GM19023 (cell line): ENCODE measurements around the gene MGAT5.

Experiments used
- ATAC-seq: cut with Tn5 transposase; IDR thresholded peaks from one replicate; pipeline ENCODE4 v1.9.1; 2021; ENCODE audit warnings: mild to moderate bottlenecking, moderate library complexity; ENCODE audit not compliant: unreplicated experiment

Gene MGAT5

GRCh38 chr2:134386310-134386709, 132.4 kb downstream of the MGAT5 start:
- ATAC-seq, result no peak

GRCh38 chr2:134389381-134389780, 135.5 kb downstream of the MGAT5 start:
- no peak for ATAC-seq

- peak; percentile 84 for ATAC-seq
Measured at GRCh38 chr2:134391751-134392160, 137.9 kb downstream of the MGAT5 start.

- ATAC-seq, result no peak
Measured at GRCh38 chr2:134392442-134393074, 138.7 kb downstream of the MGAT5 start.

- no peak for ATAC-seq
Measured at GRCh38 chr2:134393075-134393461, 139.2 kb downstream of the MGAT5 start.

- no peak for ATAC-seq
Measured at GRCh38 chr2:134395779-134396178, 141.9 kb downstream of the MGAT5 start.

GRCh38 chr2:134396493-134396892, 142.6 kb downstream of the MGAT5 start:
- no peak for ATAC-seq

- ATAC-seq, result no peak
Measured at GRCh38 chr2:134397146-134397896, 143.4 kb downstream of the MGAT5 start.

- ATAC-seq, result no peak
Measured at GRCh38 chr2:134398300-134398699, 144.4 kb downstream of the MGAT5 start.

- ATAC-seq, result no peak
Measured at GRCh38 chr2:134399096-134399495, 145.2 kb downstream of the MGAT5 start.

GRCh38 chr2:134401081-134401497, 147.2 kb downstream of the MGAT5 start:
- no peak for ATAC-seq

GRCh38 chr2:134401789-134402188, 147.9 kb downstream of the MGAT5 start:
- ATAC-seq, result no peak

- ATAC-seq, result no peak
Measured at GRCh38 chr2:134402410-134402809, 148.5 kb downstream of the MGAT5 start.

- no peak for ATAC-seq
Measured at GRCh38 chr2:134405611-134406081, 151.8 kb downstream of the MGAT5 start.

- no peak for ATAC-seq
Measured at GRCh38 chr2:134406311-134406710, 152.4 kb downstream of the MGAT5 start.

- ATAC-seq, result no peak
Measured at GRCh38 chr2:134406736-134407135, 152.9 kb downstream of the MGAT5 start.

- no peak for ATAC-seq
Measured at GRCh38 chr2:134407154-134407890, 153.4 kb downstream of the MGAT5 start.

- no peak for ATAC-seq
Measured at GRCh38 chr2:134408386-134408785, 154.5 kb downstream of the MGAT5 start.

GRCh38 chr2:134408791-134409190, 154.9 kb downstream of the MGAT5 start:
- no peak for ATAC-seq

GRCh38 chr2:134410006-134410405, 156.1 kb downstream of the MGAT5 start:
- ATAC-seq, result no peak

- ATAC-seq, result no peak
Measured at GRCh38 chr2:134410831-134411231, 157.0 kb downstream of the MGAT5 start.
